ENCODE results near the gene ENTR1. TPM values are rescaled to one million over a fixed set of nuclear protein-coding genes. Genes with fewer than 3 reads are reported as not detected.

ENTR1 gene
- total and polyA plus RNA-seq, 2 of the 13 experiments (the other 11 are each of a cell fraction or from before 2014, with no cell fraction given) = 70.1 to 76.4 TPM

DNA sequence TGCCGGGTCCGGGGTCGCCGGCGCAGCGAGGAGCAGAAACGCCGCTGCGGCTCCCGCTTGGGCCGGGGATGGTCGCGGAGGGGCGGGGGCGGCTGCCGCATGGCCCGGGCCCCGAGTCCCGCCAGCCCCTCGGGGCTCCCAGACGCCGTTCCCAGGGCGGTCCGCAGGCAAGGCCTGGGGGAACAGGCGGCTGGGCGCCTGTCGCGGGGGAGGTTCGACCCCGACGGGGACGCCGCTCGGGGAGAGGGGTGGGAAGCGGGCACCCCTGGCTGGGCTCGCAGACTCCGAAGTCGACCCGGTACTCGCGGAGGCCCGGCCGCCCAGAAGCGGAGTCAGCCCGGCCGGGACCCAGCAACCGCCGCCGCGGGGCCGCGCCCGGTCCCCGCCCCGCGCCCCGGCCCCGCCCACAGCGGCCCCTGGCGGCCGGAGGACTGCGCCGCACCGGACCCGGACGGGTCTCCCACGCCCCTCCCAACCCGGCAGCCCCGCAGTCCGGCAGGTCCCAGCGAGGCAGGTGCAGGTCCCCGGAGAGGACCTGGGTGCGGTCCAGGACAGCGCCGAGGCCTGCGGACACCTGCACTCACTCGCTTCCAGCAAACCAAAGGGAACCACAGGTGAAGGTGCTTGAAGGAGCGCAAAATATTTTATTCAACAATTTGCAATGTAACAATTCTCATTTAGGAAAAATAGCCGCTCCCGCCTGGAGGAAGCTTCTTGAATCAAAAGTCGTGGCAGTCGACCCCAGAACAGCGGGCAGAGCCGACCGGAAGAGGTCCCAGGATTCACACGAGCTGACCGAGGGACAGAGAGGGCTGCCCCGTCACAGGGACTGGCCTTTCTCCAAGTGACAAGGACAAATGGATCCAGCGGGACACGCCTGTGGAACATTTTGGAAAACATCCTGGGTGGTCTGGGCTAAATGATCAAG, 29.3 kb upstream of the ENTR1 start, which contains the start of gene INPP5E (continued):
- TF ChIP-seq ZNF580 (CRISPR knock-in tag; IDR thresholded peaks at IDR 0.05; ENCODE audit: borderline replicate concordance, low read depth) (no peak), SIN3B (IDR thresholded peaks at IDR 0.05; ENCODE audit: low read length) (no peak), ZNF543 (CRISPR knock-in tag; IDR thresholded peaks at IDR 0.05) (no peak), NONO (IDR thresholded peaks at IDR 0.05) (no peak), NONO (CRISPR knock-in tag; conservative IDR thresholded peaks at IDR 0.05) (no peak; the same call in 1 of the 2 replicates), MZF1 (CRISPR knock-in tag; IDR thresholded peaks at IDR 0.05; ENCODE audit: borderline replicate concordance) (no peak), ZFX (CRISPR knock-in tag; IDR thresholded peaks at IDR 0.05; ENCODE audit: low read depth) (peak; percentile 79), ZBTB39 (CRISPR knock-in tag; IDR thresholded peaks at IDR 0.05) (no peak), FOXA3 (CRISPR knock-in tag; IDR thresholded peaks at IDR 0.05) (no peak), ZNF563 (CRISPR knock-in tag; IDR thresholded peaks at IDR 0.05) (peak; percentile 67), RFX3 (CRISPR knock-in tag; IDR thresholded peaks at IDR 0.05) (no peak), ZNF10 (CRISPR knock-in tag; IDR thresholded peaks at IDR 0.05; ENCODE audit: borderline replicate concordance, low read depth) (no peak), ZNF556 (CRISPR knock-in tag; IDR thresholded peaks at IDR 0.05; ENCODE audit: borderline replicate concordance) (no peak; the same call in 1 of the 2 replicates), NFE2L2 (IDR thresholded peaks at IDR 0.05; ENCODE audit: low read length) (no peak), ZNF841 (CRISPR knock-in tag; IDR thresholded peaks at IDR 0.05; ENCODE audit: borderline replicate concordance) (no peak), ZNF274 (CRISPR knock-in tag; IDR thresholded peaks at IDR 0.05) (no peak), ZNF484 (CRISPR knock-in tag; IDR thresholded peaks at IDR 0.05; ENCODE audit: borderline replicate concordance, low read depth) (no peak), KLF16 (CRISPR knock-in tag; IDR thresholded peaks at IDR 0.05) (no peak), TAF1 (CRISPR knock-in tag; IDR thresholded peaks at IDR 0.05) (peak; percentile 38; the same call in 1 of the 2 replicates), ZNF253 (CRISPR knock-in tag; IDR thresholded peaks at IDR 0.05; ENCODE audit: borderline replicate concordance) (no peak), ZNF792 (CRISPR knock-in tag; IDR thresholded peaks at IDR 0.05) (no peak), ZNF780A (CRISPR knock-in tag; IDR thresholded peaks at IDR 0.05) (no peak), SRSF4 (IDR thresholded peaks at IDR 0.05; ENCODE audit: low read depth, low read length, poor library complexity, severe bottlenecking) (no peak)
- TF ChIP-seq, protein P1, sequence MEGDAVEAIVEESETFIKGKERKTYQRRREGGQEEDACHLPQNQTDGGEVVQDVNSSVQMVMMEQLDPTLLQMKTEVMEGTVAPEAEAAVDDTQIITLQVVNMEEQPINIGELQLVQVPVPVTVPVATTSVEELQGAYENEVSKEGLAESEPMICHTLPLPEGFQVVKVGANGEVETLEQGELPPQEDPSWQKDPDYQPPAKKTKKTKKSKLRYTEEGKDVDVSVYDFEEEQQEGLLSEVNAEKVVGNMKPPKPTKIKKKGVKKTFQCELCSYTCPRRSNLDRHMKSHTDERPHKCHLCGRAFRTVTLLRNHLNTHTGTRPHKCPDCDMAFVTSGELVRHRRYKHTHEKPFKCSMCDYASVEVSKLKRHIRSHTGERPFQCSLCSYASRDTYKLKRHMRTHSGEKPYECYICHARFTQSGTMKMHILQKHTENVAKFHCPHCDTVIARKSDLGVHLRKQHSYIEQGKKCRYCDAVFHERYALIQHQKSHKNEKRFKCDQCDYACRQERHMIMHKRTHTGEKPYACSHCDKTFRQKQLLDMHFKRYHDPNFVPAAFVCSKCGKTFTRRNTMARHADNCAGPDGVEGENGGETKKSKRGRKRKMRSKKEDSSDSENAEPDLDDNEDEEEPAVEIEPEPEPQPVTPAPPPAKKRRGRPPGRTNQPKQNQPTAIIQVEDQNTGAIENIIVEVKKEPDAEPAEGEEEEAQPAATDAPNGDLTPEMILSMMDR (CRISPR knock-in tag; IDR thresholded peaks at IDR 0.05) = peak; percentile 70
- TF ChIP-seq, protein P2, sequence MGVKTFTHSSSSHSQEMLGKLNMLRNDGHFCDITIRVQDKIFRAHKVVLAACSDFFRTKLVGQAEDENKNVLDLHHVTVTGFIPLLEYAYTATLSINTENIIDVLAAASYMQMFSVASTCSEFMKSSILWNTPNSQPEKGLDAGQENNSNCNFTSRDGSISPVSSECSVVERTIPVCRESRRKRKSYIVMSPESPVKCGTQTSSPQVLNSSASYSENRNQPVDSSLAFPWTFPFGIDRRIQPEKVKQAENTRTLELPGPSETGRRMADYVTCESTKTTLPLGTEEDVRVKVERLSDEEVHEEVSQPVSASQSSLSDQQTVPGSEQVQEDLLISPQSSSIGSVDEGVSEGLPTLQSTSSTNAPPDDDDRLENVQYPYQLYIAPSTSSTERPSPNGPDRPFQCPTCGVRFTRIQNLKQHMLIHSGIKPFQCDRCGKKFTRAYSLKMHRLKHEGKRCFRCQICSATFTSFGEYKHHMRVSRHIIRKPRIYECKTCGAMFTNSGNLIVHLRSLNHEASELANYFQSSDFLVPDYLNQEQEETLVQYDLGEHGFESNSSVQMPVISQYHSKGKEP (CRISPR knock-in tag; IDR thresholded peaks at IDR 0.05) = no peak

All from HepG2 (cell line).